OCI-LY1 (cell line): Measurements from ENCODE around the gene CCL8.

ENCODE experiments used
- H2AFZ ChIP-seq: fragments of 200-600 bp; sonication (generic), shearing (Covaris generic); 2 replicates; pipeline ENCODE4 v1.6.0; 2014; ENCODE audit warnings: antibody characterized with exemption, mild to moderate bottlenecking, low read length
- H3F3A ChIP-seq: fragments of 200-600 bp; sonication (generic), shearing (Covaris generic); 2 replicates; pipeline ENCODE4 v1.6.0; 2014; ENCODE audit warnings: mild to moderate bottlenecking, antibody characterized with exemption, low read length, moderate library complexity; ENCODE audit not compliant: insufficient read depth
- H3K27ac ChIP-seq: fragments of 200-600 bp; sonication (generic); 2 replicates; pipeline ENCODE4 v1.5.1; 2014; ENCODE audit warnings: low read length, mixed run types, mild to moderate bottlenecking, low read depth; ENCODE audit not compliant: poor library complexity, severe bottlenecking
- H3K27me3 ChIP-seq: fragments of 200-600 bp; sonication (generic); 2 replicates; pipeline ENCODE4 v1.6.0; 2014; ENCODE audit warnings: antibody characterized with exemption, mild to moderate bottlenecking, low read length, moderate library complexity; ENCODE audit not compliant: insufficient read depth
- H3K36me3 ChIP-seq: fragments of 200-600 bp; sonication (generic); 2 replicates; pipeline ENCODE4 v1.6.1; 2014; ENCODE audit warnings: mild to moderate bottlenecking, antibody characterized with exemption, low read length, moderate library complexity, mixed read lengths; ENCODE audit not compliant: insufficient read depth
- H3K4me1 ChIP-seq: fragments of 200-600 bp; sonication (generic); 2 replicates; pipeline ENCODE4 v1.5.1; 2014; ENCODE audit warnings: mild to moderate bottlenecking, low read length, moderate library complexity; ENCODE audit not compliant: insufficient read depth, severe bottlenecking
- H3K4me2 ChIP-seq: fragments of 200-600 bp; sonication (generic), shearing (Covaris generic); 2 replicates; pipeline ENCODE4 v1.6.1; 2014; ENCODE audit warnings: low read length
- H3K4me3 ChIP-seq: fragments of 200-600 bp; sonication (generic); 2 replicates; pipeline ENCODE4 v1.5.1; 2014; ENCODE audit warnings: low read length, low read depth, mild to moderate bottlenecking, mixed read lengths; ENCODE audit not compliant: poor library complexity, severe bottlenecking
- H3K79me2 ChIP-seq: fragments of 200-600 bp; shearing (Covaris generic); 2 replicates; pipeline ENCODE4 v1.6.1; 2016; ENCODE audit warnings: mixed run types, low read length, mixed read lengths; ENCODE audit not compliant: insufficient read depth
- H3K9ac ChIP-seq: fragments of 200-600 bp; sonication (generic), shearing (Covaris generic); 2 replicates; pipeline ENCODE4 v1.6.1; 2014; ENCODE audit warnings: mild to moderate bottlenecking, low read length, mixed read lengths
- H3K9me2 ChIP-seq: fragments of 200-600 bp; sonication (generic), shearing (Covaris generic); 2 replicates; pipeline ENCODE4 v1.6.1; 2014; ENCODE audit warnings: low read depth, mild to moderate bottlenecking, low read length, mixed read lengths
- H3K9me3 ChIP-seq: fragments of 200-600 bp; shearing (Covaris generic); 2 replicates; pipeline ENCODE4 v1.6.1; 2014; ENCODE audit warnings: low read length, mixed read lengths
- H4K20me1 ChIP-seq: fragments of 200-600 bp; sonication (generic), shearing (Covaris generic); 2 replicates; pipeline ENCODE4 v1.6.0; 2016; ENCODE audit warnings: mild to moderate bottlenecking, low read length; ENCODE audit not compliant: insufficient read depth
- EZH2 ChIP-seq: fragments of 200-600 bp; sonication (generic), shearing (Covaris generic); IDR thresholded peaks from 2 replicates; pipeline ENCODE4 v1.8.0; 2017; ENCODE audit warnings: borderline replicate concordance, mixed run types, mild to moderate bottlenecking, antibody characterized with exemption, low read length, moderate library complexity, mixed read lengths
- TF ChIP-seq, protein P1 (sequence below): fragments of 200-600 bp; sonication (generic), shearing (Covaris generic); IDR thresholded peaks from 2 replicates; pipeline ENCODE4 v1.5.1; 2017; ENCODE audit warnings: mild to moderate bottlenecking, antibody characterized with exemption, low read length, moderate library complexity, mixed read lengths

CCL8 gene

DNA sequence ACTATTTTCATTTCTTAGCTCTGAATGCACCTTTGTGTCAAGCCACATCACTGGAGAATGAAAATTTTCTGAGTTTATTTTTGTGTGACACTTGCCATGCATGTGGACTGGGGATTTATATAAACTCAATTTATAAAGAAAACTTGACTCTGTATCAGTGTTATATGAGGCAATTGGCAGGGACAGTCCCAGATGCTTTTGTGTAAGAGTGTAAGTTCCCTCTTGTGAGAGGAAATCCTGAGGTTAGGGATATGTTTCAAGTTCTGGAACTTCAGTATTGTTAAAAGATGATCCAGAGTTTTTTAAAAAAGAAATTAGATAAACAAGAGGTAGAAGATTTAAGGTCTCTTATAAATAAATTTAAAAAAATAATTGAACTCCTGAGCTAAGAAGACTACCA is 10.9 kb upstream of the CCL8 start:
- Histone ChIP-seq H3K36me3 (no peaks in the 10 kb centered on the region), H3K9me3 (no peaks in the 10 kb centered on the region), H3K4me3 (no peak overlapping the region), H4K20me1 (no peaks in the 10 kb centered on the region), H3K27ac (no peak overlapping the region), H3K79me2 (no peaks in the 10 kb centered on the region), H3K27me3 (no peaks in the 10 kb centered on the region), H3K4me2 (no peak overlapping the region), H2AFZ (no peak overlapping the region), H3F3A (no peaks in the 10 kb centered on the region), H3K4me1 (no peaks in the 10 kb centered on the region), H3K9ac (no peak overlapping the region), H3K9me2 (no peaks in the 10 kb centered on the region)
- no peak for TF ChIP-seq EZH2
- TF ChIP-seq, protein P1, sequence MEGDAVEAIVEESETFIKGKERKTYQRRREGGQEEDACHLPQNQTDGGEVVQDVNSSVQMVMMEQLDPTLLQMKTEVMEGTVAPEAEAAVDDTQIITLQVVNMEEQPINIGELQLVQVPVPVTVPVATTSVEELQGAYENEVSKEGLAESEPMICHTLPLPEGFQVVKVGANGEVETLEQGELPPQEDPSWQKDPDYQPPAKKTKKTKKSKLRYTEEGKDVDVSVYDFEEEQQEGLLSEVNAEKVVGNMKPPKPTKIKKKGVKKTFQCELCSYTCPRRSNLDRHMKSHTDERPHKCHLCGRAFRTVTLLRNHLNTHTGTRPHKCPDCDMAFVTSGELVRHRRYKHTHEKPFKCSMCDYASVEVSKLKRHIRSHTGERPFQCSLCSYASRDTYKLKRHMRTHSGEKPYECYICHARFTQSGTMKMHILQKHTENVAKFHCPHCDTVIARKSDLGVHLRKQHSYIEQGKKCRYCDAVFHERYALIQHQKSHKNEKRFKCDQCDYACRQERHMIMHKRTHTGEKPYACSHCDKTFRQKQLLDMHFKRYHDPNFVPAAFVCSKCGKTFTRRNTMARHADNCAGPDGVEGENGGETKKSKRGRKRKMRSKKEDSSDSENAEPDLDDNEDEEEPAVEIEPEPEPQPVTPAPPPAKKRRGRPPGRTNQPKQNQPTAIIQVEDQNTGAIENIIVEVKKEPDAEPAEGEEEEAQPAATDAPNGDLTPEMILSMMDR: no peak

GRCh38 chr17:34311291-34311690 is 7.9 kb upstream of the CCL8 start:
- Histone ChIP-seq H3K79me2 (no peaks in the 10 kb centered on the region), H3K9ac (no peak overlapping the region), H3K9me3 (no peaks in the 10 kb centered on the region), H3K4me3 (no peak overlapping the region), H3F3A (no peaks in the 10 kb centered on the region), H2AFZ (no peak overlapping the region), H3K4me1 (no peaks in the 10 kb centered on the region), H3K9me2 (no peaks in the 10 kb centered on the region), H4K20me1 (no peaks in the 10 kb centered on the region), H3K4me2 (no peak overlapping the region), H3K36me3 (no peaks in the 10 kb centered on the region), H3K27ac (no peak overlapping the region), H3K27me3 (no peaks in the 10 kb centered on the region)
- TF ChIP-seq, protein P1: no peak
- TF ChIP-seq EZH2: no peak

- Histone ChIP-seq H4K20me1 (no peaks in the 10 kb centered on the region), H3K4me1 (no peaks in the 10 kb centered on the region), H3F3A (no peaks in the 10 kb centered on the region), H3K27ac (no peak overlapping the region), H3K4me2 (no peak overlapping the region), H3K79me2 (no peaks in the 10 kb centered on the region), H3K36me3 (no peaks in the 10 kb centered on the region), H3K4me3 (no peak overlapping the region), H3K27me3 (no peaks in the 10 kb centered on the region), H3K9me3 (no peaks in the 10 kb centered on the region), H2AFZ (no peak overlapping the region), H3K9me2 (no peaks in the 10 kb centered on the region), H3K9ac (no peak overlapping the region)
- no peak for TF ChIP-seq EZH2
- TF ChIP-seq, protein P1: no peak
Measured at GRCh38 chr17:34312080-34312479, 7.2 kb upstream of the CCL8 start.
